NCI-H1105 treated with DMSO at 0.1 percent for 48 hours (cell line): ENCODE data around the gene ZNF514.
A peak's percentile ranks its signal among the peaks of the same experiment; 100 is the strongest.
"Not testable (repeated sequence)": the region's sequence is repeated elsewhere in the genome, so short reads cannot be mapped to it uniquely, and the experiment has no call there.

ENCODE experiments used
- DNase-seq: peaks from one replicate; lab custom pipeline; 2025; lab: John Stamatoyannopoulos, UW

The ZNF514 gene

GRCh38 chr2:95122197-95122551, 37.5 kb downstream of the ZNF514 start:
- DNase-seq, result no peak

DNA sequence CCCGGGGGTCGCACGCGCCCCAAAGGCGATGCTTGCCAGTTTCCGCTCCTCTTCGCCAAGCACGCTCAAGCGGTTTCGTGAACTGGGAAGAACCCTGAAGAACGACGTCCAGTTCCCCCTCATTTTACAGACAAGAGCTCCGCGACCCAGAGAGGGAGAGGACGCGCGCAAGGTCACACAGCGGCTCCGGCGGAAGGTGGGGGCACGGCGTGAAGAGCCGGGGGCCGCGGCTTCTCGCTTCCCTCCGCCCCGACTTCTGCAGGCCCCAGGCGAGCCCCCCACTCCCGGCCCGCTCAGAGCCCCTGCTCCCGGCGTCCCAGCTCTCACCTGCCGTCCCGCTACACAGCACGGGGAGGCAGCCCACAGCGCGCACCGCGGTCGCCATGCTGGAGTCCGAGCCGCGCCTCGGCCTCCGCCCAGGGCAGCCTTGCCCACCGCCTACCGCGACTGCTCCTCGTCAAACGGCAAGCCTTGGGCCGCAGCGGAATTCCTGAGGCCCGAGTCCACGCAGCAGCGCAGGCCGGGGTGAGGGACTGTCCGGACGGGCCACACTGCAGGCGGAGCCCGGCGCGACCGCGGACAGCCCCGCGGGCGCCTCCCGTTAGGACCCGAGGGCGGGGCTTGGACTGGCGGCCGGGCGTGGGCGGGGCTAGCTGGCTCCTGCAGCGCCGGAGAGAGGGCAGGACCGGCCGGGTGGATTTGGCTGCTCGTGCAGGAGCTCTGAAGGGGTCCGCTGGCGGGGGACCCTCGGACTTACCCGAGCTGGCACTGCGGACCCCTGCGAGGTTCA, 38.0 kb downstream of the ZNF514 start, which contains the start of gene MRPS5:
TSS of gene MRPS5 (minus strand) at position 402 of the 790 bp plus-strand sequence. CDS start at position 385, 17 bp downstream.
- DNase-seq, result peak; percentile 67

DNA sequence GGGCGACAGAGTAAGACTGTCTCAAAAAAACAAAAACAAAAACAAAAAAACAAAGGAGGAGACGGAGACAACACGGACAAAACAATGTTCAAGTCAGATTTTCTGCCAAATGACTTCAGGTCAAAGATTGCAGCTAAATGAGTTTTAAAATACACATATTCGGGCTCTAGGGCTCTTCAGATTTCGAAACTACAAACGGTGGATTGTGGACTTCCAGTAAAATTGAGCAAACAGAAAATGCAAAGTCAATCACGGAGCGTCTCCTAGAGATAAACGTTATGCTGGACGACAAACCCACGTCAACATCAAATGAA, 38.6 kb downstream of the ZNF514 start:
- DNase-seq, result no peak

DNA sequence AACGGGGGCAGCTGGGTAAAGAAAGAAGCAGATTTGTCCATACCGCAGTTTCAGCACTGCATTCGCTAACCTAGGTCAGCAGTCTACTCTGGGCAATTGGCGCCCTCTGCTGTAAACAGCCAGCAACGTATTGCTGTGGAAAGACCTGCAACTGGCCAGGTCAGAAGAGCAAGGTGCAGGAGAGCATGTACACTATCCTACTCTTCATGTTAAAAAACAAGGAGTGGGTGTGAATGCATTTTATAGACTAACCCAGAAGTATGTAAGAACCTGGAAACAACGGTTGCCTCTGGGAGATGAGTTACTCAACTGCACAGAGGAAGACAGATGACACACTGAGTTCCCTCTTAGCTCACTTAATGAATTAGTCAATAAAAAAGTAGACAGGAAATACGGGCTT, 44.2 kb downstream of the ZNF514 start:
- DNase-seq, result peak; percentile 61

GRCh38 chr2:95113464-95113863, 46.2 kb downstream of the ZNF514 start:
- DNase-seq, result no peak

GRCh38 chr2:95110395-95110794, 49.3 kb downstream of the ZNF514 start:
- no peak for DNase-seq

DNA sequence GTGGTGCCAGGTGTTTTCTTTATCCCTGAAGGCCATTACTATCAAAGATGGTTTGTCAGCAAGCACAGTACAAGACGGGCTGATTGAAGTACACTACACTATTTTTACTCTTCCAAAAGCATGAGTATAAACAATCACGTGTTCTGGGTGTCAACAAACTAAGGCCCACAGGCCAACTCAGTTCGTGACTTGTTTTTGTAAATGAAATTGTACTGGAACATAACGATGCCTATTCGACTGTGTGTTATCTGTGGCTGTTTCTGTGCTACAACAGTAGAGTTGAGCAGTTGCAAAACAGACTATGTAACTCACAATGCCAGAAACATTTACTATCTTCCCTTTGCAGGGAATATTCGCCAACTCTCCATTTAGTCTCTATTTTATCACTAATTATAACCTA, 50.4 kb downstream of the ZNF514 start:
- no peak for DNase-seq

- DNase-seq, result no peak
These were observed 53.6 kb downstream of the ZNF514 start for GRCh38 chr2:95106081-95106480.

DNA sequence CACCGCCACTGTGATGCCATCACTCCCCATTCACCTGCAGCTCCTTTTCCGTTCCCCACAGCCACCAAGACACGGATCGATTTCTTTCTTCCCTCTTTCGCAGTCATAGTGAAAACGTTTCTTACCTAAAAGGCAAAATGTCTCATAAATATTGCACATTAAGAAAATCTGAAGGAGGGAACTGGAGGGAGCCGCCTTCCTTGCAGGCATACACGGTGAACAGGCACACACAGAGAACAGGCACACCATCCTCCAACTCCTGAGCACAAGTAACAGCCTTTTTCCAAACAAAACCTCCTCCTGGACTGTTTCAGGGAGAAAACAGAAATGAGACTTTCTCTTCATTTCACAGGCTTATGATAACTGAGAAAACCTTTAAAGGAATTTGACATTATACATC, 55.0 kb downstream of the ZNF514 start:
- DNase-seq, result no peak

DNA sequence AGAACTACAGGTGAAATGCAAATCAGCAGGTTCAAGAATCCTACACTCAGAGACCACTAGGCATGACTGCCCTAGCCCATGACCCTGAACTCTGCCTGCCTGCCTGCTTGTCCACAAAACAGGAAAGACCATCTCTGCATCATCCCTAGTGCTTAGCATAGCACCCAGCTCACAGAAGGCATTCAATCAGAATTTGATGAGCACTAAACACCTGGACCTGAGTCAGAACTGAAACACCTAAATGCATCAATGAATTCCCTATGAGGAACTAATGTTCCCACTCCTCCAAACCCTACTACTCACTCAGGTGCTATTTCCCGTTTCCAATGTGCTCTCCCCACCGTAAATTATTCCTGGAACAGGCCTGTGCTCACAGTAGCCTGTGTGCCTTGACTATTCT, 59.7 kb downstream of the ZNF514 start:
- DNase-seq, result no peak

DNA sequence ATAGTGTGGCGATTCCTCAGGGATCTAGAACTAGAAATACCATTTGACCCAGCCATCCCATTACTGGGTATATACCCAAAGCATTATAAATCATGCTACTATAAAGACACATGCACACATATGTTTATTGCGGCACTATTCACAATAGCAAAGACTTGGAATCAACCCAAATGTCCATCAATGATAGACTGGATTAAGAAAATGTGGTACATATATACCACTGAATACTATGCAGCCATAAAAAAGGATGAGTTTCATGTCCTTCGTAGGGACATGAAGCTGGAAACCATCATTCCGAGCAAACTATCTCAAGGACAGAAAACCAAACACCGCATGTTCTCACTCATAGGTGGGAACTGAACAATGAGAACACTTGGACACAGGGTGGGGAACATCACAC, 61.4 kb downstream of the ZNF514 start:
- DNase-seq, result not testable (repeated sequence)
